ENCODE measurements around the gene ELP2.
"Not testable (repeated sequence)": the region's sequence is repeated elsewhere in the genome, so short reads cannot be mapped to it uniquely, and the experiment has no call there.

Gene ELP2

DNA sequence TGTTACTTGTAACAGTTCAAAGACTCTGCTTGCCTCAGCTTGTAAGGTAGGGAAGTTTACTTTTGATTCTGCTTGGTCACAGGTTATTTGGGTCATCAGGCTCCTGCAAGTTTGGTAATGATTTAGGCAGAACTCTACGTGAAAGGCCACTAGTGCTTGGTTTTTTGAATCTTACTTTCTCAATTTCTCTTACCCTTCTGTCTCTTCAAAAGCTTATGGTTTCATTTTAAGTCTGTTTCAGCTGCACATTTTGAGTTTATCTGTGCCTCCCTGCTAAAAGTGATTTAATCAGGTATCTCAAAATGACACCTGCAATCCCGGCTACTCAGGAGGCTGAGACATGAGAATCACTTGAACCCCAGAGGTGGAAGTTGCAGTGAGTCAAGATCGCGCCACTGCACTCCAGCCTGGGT is 31.3 kb downstream of the ELP2 start:
- TF ChIP-seq, protein P1, sequence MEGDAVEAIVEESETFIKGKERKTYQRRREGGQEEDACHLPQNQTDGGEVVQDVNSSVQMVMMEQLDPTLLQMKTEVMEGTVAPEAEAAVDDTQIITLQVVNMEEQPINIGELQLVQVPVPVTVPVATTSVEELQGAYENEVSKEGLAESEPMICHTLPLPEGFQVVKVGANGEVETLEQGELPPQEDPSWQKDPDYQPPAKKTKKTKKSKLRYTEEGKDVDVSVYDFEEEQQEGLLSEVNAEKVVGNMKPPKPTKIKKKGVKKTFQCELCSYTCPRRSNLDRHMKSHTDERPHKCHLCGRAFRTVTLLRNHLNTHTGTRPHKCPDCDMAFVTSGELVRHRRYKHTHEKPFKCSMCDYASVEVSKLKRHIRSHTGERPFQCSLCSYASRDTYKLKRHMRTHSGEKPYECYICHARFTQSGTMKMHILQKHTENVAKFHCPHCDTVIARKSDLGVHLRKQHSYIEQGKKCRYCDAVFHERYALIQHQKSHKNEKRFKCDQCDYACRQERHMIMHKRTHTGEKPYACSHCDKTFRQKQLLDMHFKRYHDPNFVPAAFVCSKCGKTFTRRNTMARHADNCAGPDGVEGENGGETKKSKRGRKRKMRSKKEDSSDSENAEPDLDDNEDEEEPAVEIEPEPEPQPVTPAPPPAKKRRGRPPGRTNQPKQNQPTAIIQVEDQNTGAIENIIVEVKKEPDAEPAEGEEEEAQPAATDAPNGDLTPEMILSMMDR (IDR thresholded peaks at IDR 0.05; ENCODE audit: extremely low read depth, missing control alignments) = no peak
- no peak for DNase-seq (ENCODE audit: low spot score)

DNA sequence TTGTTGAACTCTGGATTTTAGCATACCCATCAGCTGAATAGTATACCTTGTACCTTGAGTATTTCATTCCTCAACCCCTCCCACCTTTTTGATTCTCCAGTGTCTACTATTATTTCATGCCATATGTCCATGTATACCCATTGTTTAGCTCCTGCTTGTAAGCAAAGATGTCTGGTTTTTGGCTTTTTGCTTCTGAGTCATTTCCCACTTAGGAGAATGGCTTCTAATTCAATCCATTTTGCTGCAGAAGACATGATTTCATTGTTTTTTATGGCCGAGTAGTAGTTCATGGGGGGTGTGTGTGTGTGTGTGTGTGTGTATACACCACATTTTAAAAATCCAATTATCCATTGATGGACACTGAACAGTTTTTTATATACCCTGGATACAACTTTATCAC is 33.3 kb downstream of the ELP2 start:
- TF ChIP-seq, protein P1 (IDR thresholded peaks at IDR 0.05; ENCODE audit: extremely low read depth, missing control alignments) = no peak
- DNase-seq (ENCODE audit: low spot score) = no peak

DNA sequence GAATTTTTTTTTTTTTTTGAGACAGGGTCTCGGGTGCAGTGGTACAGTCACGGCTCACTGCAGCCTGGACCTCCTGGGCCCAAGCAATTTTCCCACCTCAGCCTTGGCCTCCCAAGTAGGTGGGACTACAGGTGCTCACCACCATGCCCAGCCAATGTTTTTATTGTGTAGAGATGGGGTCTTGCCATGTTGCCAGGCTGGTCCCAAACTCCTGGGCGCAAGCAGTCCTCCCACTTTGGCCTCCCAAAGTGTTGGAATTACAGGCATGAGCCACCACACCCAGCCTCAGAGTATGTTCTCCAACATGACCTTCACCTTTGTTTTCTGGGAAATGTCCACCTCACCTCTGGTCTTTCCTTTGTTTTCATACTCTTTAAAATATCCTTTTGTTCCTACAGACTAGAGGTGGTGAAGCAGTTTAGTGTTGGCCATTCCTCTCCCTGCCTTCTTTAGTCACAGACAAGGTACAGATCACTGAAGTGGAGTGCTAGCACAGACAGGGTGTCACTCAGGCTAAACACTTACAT is 38.1 kb downstream of the ELP2 start:
- DNase-seq (ENCODE audit: low spot score) = no peak
- TF ChIP-seq, protein P1 (IDR thresholded peaks at IDR 0.05; ENCODE audit: extremely low read depth, missing control alignments) = no peak

DNA sequence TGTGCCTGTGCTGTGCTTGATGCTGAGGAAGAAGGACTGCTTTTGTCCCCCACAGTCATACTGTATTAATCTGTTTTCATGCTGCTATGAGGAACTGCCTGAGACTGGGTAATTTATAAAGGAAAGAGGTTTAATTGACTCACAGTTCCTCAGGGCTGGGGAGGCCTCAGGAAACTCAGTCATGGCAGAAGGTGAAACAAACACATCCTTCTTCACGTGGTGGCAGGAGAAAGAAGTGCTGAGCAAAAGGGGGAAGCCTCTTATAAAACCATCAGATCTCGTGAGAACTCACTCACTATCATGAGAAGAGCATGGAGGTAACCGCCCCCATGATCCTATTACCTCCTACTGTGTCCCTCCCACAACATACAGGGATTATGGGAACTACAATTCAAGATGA is 38.6 kb downstream of the ELP2 start:
- DNase-seq (ENCODE audit: low spot score) = not testable (repeated sequence)

DNA sequence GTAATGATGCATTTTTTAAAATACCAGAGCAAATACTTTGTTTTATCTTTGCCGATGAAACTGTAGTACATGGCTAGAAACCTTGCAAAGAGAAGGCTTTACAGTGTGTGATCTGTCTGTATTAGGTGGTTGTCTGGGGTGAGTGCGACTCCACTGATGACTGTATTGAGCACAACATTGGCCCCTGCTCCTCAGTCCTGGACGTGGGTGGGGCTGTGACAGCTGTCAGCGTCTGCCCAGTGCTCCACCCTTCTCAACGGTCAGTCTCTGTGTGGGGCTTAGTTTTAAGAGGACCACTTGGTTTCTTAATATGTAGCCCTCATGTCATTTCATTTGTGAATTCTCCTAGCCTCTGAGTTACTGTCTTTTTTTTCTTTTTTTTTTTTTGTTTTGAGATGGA is 40.2 kb downstream of the ELP2 start:
- TF ChIP-seq, protein P1 (IDR thresholded peaks at IDR 0.05; ENCODE audit: extremely low read depth, missing control alignments) = no peak
- DNase-seq (ENCODE audit: low spot score) = no peak

DNA sequence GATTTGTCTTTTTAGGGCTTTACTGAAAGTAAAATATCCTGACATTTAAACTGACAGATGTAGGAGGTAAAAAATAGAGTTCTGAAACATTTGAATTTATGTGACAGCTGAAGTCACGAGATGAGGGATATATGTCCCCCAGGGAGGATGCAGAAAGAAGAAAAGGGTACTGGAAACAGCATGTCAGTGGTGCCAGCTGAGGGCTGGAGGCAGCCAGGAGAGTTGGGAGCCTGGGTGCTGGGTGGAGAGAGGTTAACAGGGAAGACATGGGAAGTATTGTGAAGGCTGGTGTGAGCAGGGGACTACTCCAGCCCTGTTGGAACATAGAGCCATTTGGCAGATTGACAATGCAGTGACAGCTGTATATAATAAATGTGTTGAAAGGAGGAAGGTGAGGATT is 45.8 kb downstream of the ELP2 start:
- TF ChIP-seq, protein P1 (IDR thresholded peaks at IDR 0.05; ENCODE audit: extremely low read depth, missing control alignments) = no peak
- DNase-seq (ENCODE audit: low spot score) = no peak

DNA sequence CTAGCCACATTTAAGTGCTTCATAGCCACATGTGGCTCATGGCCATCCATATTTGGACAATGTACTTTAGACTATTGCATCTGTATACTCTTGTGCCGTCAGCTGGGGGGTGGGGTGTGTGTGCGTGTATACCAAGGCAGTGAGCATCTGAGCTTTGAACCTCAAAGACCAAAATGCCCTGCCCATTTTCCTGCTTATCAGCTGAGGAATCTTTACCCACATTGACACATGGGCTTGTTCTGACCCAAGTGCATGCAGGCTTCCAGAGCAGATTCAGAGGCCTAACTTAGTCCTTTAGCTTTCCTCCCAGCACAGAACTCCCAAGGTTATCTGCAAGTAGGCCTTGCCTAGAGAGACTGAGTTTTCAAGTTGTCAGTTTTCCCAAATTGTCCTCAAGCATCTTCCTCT is 46.5 kb downstream of the ELP2 start:
- no peak for DNase-seq (ENCODE audit: low spot score)
- TF ChIP-seq, protein P1 (IDR thresholded peaks at IDR 0.05; ENCODE audit: extremely low read depth, missing control alignments) = no peak

DNA sequence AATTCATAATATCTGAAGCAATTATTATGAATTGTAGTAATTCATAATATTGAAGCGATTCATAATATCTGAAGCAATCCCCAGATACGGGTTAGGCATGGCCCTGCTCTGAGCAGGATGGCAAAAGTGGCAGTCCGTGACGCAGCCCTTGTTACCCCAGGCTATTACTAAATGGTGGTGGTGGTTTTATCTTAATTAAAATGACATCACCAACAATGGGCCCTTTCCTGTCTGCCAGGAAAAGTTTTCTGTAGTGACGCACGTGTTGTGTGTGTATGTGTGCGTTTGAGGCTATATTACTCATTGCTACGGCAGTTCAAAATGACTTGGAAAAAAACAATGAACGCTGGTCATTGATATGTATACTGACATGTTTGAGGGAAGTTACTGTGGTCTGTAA is 47.0 kb downstream of the ELP2 start:
- no peak for DNase-seq (ENCODE audit: low spot score)
- TF ChIP-seq, protein P1 (IDR thresholded peaks at IDR 0.05; ENCODE audit: extremely low read depth, missing control alignments) = no peak
